ENCODE measurements around the gene CADPS. TPM values are rescaled to one million over a fixed set of nuclear protein-coding genes. Genes with fewer than 3 reads are reported as not detected.

CADPS gene
- total and polyA plus RNA-seq, 9 of the 15 experiments (the other 6 are each of a cell fraction or from before 2014, with no cell fraction given), result not detected

DNA sequence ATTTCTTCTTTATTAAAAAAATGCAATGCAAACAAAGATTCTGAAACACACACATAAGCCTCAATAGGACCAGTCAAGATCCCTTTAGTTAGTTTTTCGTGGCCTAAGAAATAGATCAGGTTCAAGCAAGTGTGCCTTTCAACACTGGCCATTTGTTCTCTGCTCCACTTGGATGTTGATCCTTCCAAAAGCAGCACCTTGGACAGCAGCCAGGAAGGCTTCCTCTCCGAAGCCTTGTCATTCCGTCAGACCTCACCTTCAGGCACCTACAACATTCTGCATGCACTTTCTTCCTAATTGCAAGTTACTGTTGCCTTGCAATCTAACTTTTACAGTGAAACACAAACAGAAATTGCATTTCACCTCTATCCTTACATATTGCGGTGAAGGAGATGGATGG lies 346.0 kb downstream of the CADPS start (continued):
- no peak for TF ChIP-seq HDAC1 (IDR thresholded peaks at IDR 0.05)
- TF ChIP-seq ATF1 (CRISPR knock-in tag; IDR thresholded peaks at IDR 0.05), result no peak
- TF ChIP-seq ATF1 (tag; IDR thresholded peaks at IDR 0.05), result no peak
- no peak for TF ChIP-seq TCFL5 (CRISPR knock-in tag; conservative IDR thresholded peaks at IDR 0.05)
- TF ChIP-seq MNT (conservative IDR thresholded peaks at IDR 0.05), result no peak
- TF ChIP-seq NONO (IDR thresholded peaks at IDR 0.05; ENCODE audit: low read depth in 2 of 2, low read length in 1 of 2), result no peak

DNA sequence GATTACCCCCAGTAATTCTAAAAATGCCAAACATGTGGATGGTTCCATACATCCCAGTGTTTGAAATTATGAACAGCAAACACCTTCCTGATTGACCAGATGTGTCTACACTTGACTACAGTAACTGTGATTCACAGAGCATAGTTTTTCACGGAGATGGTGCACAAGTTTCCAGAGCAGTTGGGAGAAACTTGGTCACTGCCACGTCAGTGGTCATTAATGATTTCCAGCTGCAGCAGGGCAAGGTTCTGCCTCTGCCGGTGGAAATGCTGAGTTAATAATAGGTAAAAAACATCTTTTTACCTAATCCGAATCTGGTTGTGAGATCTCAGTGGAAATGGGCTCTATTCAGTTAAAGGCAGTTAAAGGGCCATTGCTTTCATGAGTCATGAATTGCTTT lies 347.7 kb downstream of the CADPS start:
- no peaks in the 10 kb centered on the region for H3K4me1 ChIP-seq (replicated peaks in 1 of 2; ENCODE audit: control insufficient read depth in 2 of 2, insufficient read depth in 2 of 2, low read length in 2 of 2)
- H3K36me3 ChIP-seq (ENCODE audit: control insufficient read depth, insufficient read depth, low read length), result no peaks in the 10 kb centered on the region
- H3K9ac ChIP-seq (ENCODE audit: insufficient read depth in 1 of 2, low read depth in 2 of 2, low read length in 2 of 2), result no peak overlapping the region
- FAIRE-seq (no peak), DNase-seq (ENCODE audit: extremely low read depth in 1 of 4, low spot score in 3 of 4) (no peak), ATAC-seq (no peak)
- CTCF ChIA-PET (ENCODE audit: low intra/inter-chr PET ratio), result no interaction called here
- intact Hi-C loops (cut with micrococcal nuclease) (no loop called here), in situ Hi-C loops (cut with MboI) (no loop called here)
- 0% methylated on average over 4 of the region's 4 CpGs for WGBS (ENCODE audit: insufficient coverage, low coverage, missing lambda C conversion rate)
- no peaks in the 10 kb centered on the region for H3K9me1 ChIP-seq (ENCODE audit: control insufficient read depth, insufficient read depth, low read length)
- no peak overlapping the region for H3K4me2 ChIP-seq (ENCODE audit: insufficient read depth, low read length)
- POLR2A ChIA-PET, result no interaction called here
- no peak overlapping the region for H3K4me3 ChIP-seq
- H3K27ac ChIP-seq (ENCODE audit: extremely low read depth, low read depth, low read length), result no peak overlapping the region
- no peaks in the 10 kb centered on the region for H3K79me2 ChIP-seq (ENCODE audit: control insufficient read depth, insufficient read depth, low read length)
- BruUV-seq (replicated peaks), result no TSS peak
- H4K20me1 ChIP-seq (replicated peaks; ENCODE audit: control insufficient read depth, insufficient read depth, low read length), result no peaks in the 10 kb centered on the region
- no peak overlapping the region for H2AFZ ChIP-seq (ENCODE audit: low read depth, low read length)
- no peaks in the 10 kb centered on the region for H3K27me3 ChIP-seq (ENCODE audit: control insufficient read depth in 2 of 2, insufficient read depth in 2 of 2, low read length in 2 of 2)
- H3K9me3 ChIP-seq (replicated peaks; ENCODE audit: control insufficient read depth, insufficient read depth, low read depth, low read length), result no peaks in the 10 kb centered on the region
- TF ChIP-seq ERF (CRISPR knock-in tag; IDR thresholded peaks at IDR 0.05) (no peak), HLTF (IDR thresholded peaks at IDR 0.05) (no peak), U2AF2 (optimal IDR thresholded peaks at IDR 0.05; ENCODE audit: low read depth, low read length) (no peak), SRSF1 (IDR thresholded peaks at IDR 0.05; ENCODE audit: low read depth, low read length) (no peak), KDM1A (IDR thresholded peaks at IDR 0.05) (no peak), DNMT1 (IDR thresholded peaks at IDR 0.05) (no peak), KLF16 (IDR thresholded peaks at IDR 0.05) (no peak), GMEB1 (CRISPR knock-in tag; IDR thresholded peaks at IDR 0.05) (no peak), RAD21 (CRISPR knock-in tag; conservative IDR thresholded peaks at IDR 0.05 in 1 of 2, IDR thresholded peaks at IDR 0.05 in 1 of 2) (no peak), TAF9B (IDR thresholded peaks at IDR 0.05; ENCODE audit: partially characterized antibody) (no peak)
- TF ChIP-seq, protein P1, sequence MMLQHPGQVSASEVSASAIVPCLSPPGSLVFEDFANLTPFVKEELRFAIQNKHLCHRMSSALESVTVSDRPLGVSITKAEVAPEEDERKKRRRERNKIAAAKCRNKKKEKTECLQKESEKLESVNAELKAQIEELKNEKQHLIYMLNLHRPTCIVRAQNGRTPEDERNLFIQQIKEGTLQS (IDR thresholded peaks at IDR 0.05), result no peak
- TF ChIP-seq, protein P1 (CRISPR knock-in tag; conservative IDR thresholded peaks at IDR 0.05), result no peak
- TF ChIP-seq, protein P2, sequence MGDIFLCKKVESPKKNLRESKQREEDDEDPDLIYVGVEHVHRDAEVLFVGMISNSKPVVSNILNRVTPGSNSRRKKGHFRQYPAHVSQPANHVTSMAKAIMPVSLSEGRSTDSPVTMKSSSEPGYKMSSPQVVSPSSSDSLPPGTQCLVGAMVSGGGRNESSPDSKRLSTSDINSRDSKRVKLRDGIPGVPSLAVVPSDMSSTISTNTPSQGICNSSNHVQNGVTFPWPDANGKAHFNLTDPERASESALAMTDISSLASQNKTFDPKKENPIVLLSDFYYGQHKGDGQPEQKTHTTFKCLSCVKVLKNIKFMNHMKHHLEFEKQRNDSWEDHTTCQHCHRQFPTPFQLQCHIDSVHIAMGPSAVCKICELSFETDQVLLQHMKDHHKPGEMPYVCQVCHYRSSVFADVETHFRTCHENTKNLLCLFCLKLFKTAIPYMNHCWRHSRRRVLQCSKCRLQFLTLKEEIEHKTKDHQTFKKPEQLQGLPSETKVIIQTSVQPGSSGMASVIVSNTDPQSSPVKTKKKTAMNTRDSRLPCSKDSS (IDR thresholded peaks at IDR 0.05; ENCODE audit: low read depth, partially characterized antibody), result no peak

Data from K562 (cell line).